ENCODE data around the gene AGMAT. TPM values are rescaled to one million over a fixed set of nuclear protein-coding genes. Genes with fewer than 3 reads are reported as not detected.

AGMAT gene
- total and polyA plus RNA-seq, 8 donors: 0.28 to 1.0 (median 0.50) TPM

- Histone ChIP-seq H3K4me1 (peaks cover 15 to 49% (median 36%) of the 10 kb centered on the region in 3 donors), H3K27me3 (no peaks in the 10 kb centered on the region), H3K9me3 (no peaks in the 10 kb centered on the region), H3K36me3 (no peaks in the 10 kb centered on the region), H3K27ac (peak overlapping the region; percentile 88 to 98 (median 96)), H3K4me3 (peak overlapping the region; percentile 53 to 95 (median 90))
- DNase-seq (peak in 1 of 6 donors; percentile 23), FAIRE-seq (no peak), ATAC-seq (peak; percentile 16 to 45 (median 28))
- TF ChIP-seq CTCF (IDR thresholded peaks at IDR 0.05): no peak
- 60 to 66% methylated on average over 26 of the region's 26 CpGs for WGBS, 2 donors
- intact Hi-C loops (cut with DNase I): no loop called here
Observed at GRCh38 chr1:15618655-15619525, 34.0 kb upstream of the AGMAT start.

- Histone ChIP-seq H3K4me1 (peaks cover 15 to 48% (median 36%) of the 10 kb centered on the region in 3 donors), H3K36me3 (no peaks in the 10 kb centered on the region), H3K27me3 (no peaks in the 10 kb centered on the region), H3K4me3 (peak overlapping the region; percentile 53 to 95 (median 90)), H3K9me3 (no peaks in the 10 kb centered on the region), H3K27ac (peak overlapping the region; percentile 88 to 98 (median 96))
- DNase-seq (no peak), ATAC-seq (peak; percentile 2 to 41 (median 28)), FAIRE-seq (no peak)
- intact Hi-C loops (cut with DNase I): no loop called here
- 1% methylated on average over 8 of the region's 8 CpGs for WGBS, 2 donors
- no peak for TF ChIP-seq CTCF (IDR thresholded peaks at IDR 0.05)
Observed at GRCh38 chr1:15618077-15618654, 33.3 kb upstream of the AGMAT start.

- DNase-seq: peak; percentile 97 to 99 (median 98)
- H3K27me3 ChIP-seq: no peaks in the 10 kb centered on the region
- no peaks in the 10 kb centered on the region for H3K9me3 ChIP-seq
- peak within 1 kb of the TSS; percentile 53 to 95 (median 90) for H3K4me3 ChIP-seq
- intact Hi-C loops (cut with DNase I): no loop called here
- no peaks in the 10 kb centered on the region for H3K36me3 ChIP-seq
- H3K4me1 ChIP-seq: peaks cover 15 to 45% (median 32%) of the 10 kb centered on the region in 3 donors
- ATAC-seq: peak; percentile 91 to 93 (median 92)
- H3K27ac ChIP-seq: peak within 1 kb of the TSS; percentile 88 to 98 (median 96)
- no peak for TF ChIP-seq CTCF (IDR thresholded peaks at IDR 0.05)
- FAIRE-seq: no peak
- WGBS, 2 donors: 0 to 1% methylated on average over 74 to 86 of the region's 86 CpGs
Observed at GRCh38 chr1:15617173-15618076, 32.6 kb upstream of the AGMAT start, which contains the start of gene DDI2. TSS of gene DDI2 (plus strand) at chr1:15617458. CDS start at chr1:15617671, 213 bp downstream.

- Histone ChIP-seq H3K4me1 (peaks cover 15 to 36% (median 27%) of the 10 kb centered on the region in 3 donors), H3K4me3 (peak overlapping the region; percentile 21 to 92 (median 60)), H3K27me3 (no peaks in the 10 kb centered on the region), H3K9me3 (no peaks in the 10 kb centered on the region), H3K36me3 (no peaks in the 10 kb centered on the region), H3K27ac (peak overlapping the region; percentile 51 to 97 (median 92))
- ATAC-seq (peak in 2 of 4 donors; percentile 3 to 7), DNase-seq (peak in 1 of 6 donors; percentile 24), FAIRE-seq (no peak)
- no peak for TF ChIP-seq CTCF (IDR thresholded peaks at IDR 0.05)
- intact Hi-C loops (cut with DNase I): no loop called here
- 33 to 34% methylated on average over 16 of the region's 16 CpGs for WGBS, 2 donors
Observed at GRCh38 chr1:15616373-15617172, 31.7 kb upstream of the AGMAT start.
